HepG2 (cell line): ENCODE measurements around the gene SEBOX. TPM values are rescaled to one million over a fixed set of nuclear protein-coding genes. Genes with fewer than 3 reads are reported as not detected.

ENCODE experiments used
- FOXK1 ChIP-seq: sonication (generic); formaldehyde crosslinking; IDR thresholded peaks from 2 replicates; pipeline ENCODE4 v1.4.0; 2020; ENCODE audit warnings: low read depth, missing genetic modification reagents, borderline replicate concordance
- HHEX ChIP-seq: IDR thresholded peaks from 2 replicates; pipeline ENCODE4 v1.6.1; 2016; ENCODE audit warnings: control low read depth
- HNRNPUL1 ChIP-seq: fragments of 200-400 bp; formaldehyde crosslinking; IDR thresholded peaks from 2 replicates; pipeline ENCODE4 v1.6.1; 2017; ENCODE audit warnings: low read depth, mild to moderate bottlenecking, low read length, moderate library complexity
- MEF2D ChIP-seq: sonication (generic); formaldehyde crosslinking; IDR thresholded peaks from 2 replicates; pipeline ENCODE4 v1.5.1; 2020; ENCODE audit warnings: mild to moderate bottlenecking, missing genetic modification reagents
- RARA ChIP-seq: IDR thresholded peaks from 2 replicates; pipeline ENCODE4 v1.6.1; 2016; ENCODE audit warnings: missing genetic modification reagents, missing compliant biosample characterization
- TGIF2 ChIP-seq: IDR thresholded peaks from 2 replicates; pipeline ENCODE4 v1.6.1; 2016; ENCODE audit warnings: control low read depth, missing compliant biosample characterization
- ZBTB42 ChIP-seq: sonication (generic); formaldehyde crosslinking; IDR thresholded peaks from 2 replicates; pipeline ENCODE4 v1.5.0; 2020; ENCODE audit warnings: mild to moderate bottlenecking, missing genetic modification reagents
- ZNF33B ChIP-seq: sonication (generic); formaldehyde crosslinking; IDR thresholded peaks from 2 replicates; pipeline ENCODE4 v1.5.1; 2020; ENCODE audit warnings: mild to moderate bottlenecking, missing genetic modification reagents
- polyA plus RNA-seq, 8 experiments: library from polyadenylated mRNA; depleted of rRNA in 3 of 8; stranded (reverse) in 7 of 8; unstranded in 1 of 8; fragments of >200 nt; fragmentation: Illumina TruSeq in 4 of 8; extraction: Trizol in 4 of 8; gene quantifications; 2 replicates each; pipeline versions ENCODE4 v1.2.1 to v1.2.3, GENCODE V29; 2011 to 2016; ENCODE audit warnings: low read depth in 4 of 8, missing spikeins in 1 of 8, mixed read lengths in 1 of 8; ENCODE audit not compliant: insufficient read depth in 1 of 8
- total RNA-seq, 5 experiments: library from RNA; depleted of rRNA; stranded (reverse); fragments of >200 nt; fragmentation: Illumina TruSeq; extraction: Trizol; gene quantifications; 2 replicates each; pipeline ENCODE4 v1.2.3, GENCODE V29; 2016; ENCODE audit warnings: low read depth in 1 of 5
- TF ChIP-seq, protein P1 (sequence below): sonication (generic); formaldehyde crosslinking; IDR thresholded peaks from 2 replicates; pipeline ENCODE4 v1.9.0; 2022; ENCODE audit warnings: missing genetic modification reagents, mild to moderate bottlenecking, borderline replicate concordance
- TF ChIP-seq, protein P2 (sequence below): sonication (generic); formaldehyde crosslinking; conservative IDR thresholded peaks from 2 replicates; pipeline ENCODE4 v1.4.0; 2020; ENCODE audit warnings: missing genetic modification reagents
- TF ChIP-seq, protein P3 (sequence below): sonication (generic); formaldehyde crosslinking; conservative IDR thresholded peaks from 2 replicates; pipeline ENCODE4 v1.4.0; 2020; ENCODE audit warnings: mild to moderate bottlenecking, missing genetic modification reagents, moderate library complexity
- TF ChIP-seq, protein P4 (sequence below): sonication (generic); formaldehyde crosslinking; IDR thresholded peaks from 2 replicates; pipeline ENCODE4 v1.4.0; 2020; ENCODE audit warnings: missing genetic modification reagents, borderline replicate concordance
- TF ChIP-seq, protein P5 (sequence below): sonication (generic); formaldehyde crosslinking; IDR thresholded peaks from 2 replicates; pipeline ENCODE4 v1.9.0; 2021; ENCODE audit warnings: missing genetic modification reagents, borderline replicate concordance
- TF ChIP-seq, protein P6 (sequence below): sonication (generic); IDR thresholded peaks from 2 replicates; pipeline ENCODE4 v1.6.1; 2016; ENCODE audit warnings: low read depth, borderline replicate concordance
- TF ChIP-seq, protein P7 (sequence below): sonication (generic); formaldehyde crosslinking; conservative IDR thresholded peaks from 2 replicates; pipeline ENCODE4 v1.5.0; 2020; ENCODE audit warnings: missing genetic modification reagents

SEBOX gene
- total and polyA plus RNA-seq, 2 of the 13 experiments (the other 11 are each of a cell fraction or from before 2014, with no cell fraction given): not detected

DNA sequence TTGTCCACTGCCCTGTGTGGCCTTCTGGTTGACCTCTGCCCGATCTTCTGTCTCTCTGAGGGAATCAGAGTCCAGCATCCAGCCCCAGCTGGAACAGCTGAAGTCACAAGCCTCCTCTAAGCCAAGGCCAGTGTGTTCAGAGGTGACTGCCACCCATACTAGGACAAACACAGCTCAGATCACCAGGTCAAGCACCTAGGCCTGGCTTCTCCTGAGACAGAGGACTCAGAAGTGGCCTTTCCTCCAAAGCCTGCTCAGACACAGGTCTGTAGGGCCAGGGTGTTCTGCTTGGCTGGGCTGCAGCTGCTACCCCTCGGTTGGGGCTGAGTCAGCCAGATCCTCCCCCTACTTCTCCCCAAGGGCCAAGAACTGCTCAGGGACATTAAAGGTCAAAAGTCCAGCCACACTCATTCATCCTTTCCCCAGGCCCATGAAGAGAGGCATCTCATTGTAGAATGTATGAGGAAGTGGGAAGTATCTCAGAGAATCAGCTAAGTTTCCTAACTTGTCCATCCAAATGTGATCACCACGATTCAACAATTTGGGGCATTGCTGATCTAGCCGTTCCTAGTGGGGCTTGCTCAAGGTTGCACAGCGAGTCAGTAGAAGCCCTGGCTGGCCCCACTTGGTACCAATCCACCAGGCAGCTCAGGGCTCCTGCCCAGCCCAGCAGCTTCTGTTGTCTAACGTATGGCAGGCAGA lies 33.4 kb upstream of the SEBOX start (continued):
- TF ChIP-seq, protein P1, sequence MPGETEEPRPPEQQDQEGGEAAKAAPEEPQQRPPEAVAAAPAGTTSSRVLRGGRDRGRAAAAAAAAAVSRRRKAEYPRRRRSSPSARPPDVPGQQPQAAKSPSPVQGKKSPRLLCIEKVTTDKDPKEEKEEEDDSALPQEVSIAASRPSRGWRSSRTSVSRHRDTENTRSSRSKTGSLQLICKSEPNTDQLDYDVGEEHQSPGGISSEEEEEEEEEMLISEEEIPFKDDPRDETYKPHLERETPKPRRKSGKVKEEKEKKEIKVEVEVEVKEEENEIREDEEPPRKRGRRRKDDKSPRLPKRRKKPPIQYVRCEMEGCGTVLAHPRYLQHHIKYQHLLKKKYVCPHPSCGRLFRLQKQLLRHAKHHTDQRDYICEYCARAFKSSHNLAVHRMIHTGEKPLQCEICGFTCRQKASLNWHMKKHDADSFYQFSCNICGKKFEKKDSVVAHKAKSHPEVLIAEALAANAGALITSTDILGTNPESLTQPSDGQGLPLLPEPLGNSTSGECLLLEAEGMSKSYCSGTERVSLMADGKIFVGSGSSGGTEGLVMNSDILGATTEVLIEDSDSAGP (CRISPR knock-in tag): peak; percentile 43; the same call in 1 of the 2 replicates
- TF ChIP-seq ZNF33B (no peak), MEF2D (CRISPR knock-in tag) (no peak), HNRNPUL1 (no peak), ZBTB42 (CRISPR knock-in tag) (no peak), FOXK1 (CRISPR knock-in tag) (no peak), TGIF2 (CRISPR knock-in tag) (no peak), RARA (CRISPR knock-in tag) (peak; percentile 56; the same call in 1 of the 2 replicates), HHEX (CRISPR knock-in tag) (no peak)
- TF ChIP-seq, protein P2, sequence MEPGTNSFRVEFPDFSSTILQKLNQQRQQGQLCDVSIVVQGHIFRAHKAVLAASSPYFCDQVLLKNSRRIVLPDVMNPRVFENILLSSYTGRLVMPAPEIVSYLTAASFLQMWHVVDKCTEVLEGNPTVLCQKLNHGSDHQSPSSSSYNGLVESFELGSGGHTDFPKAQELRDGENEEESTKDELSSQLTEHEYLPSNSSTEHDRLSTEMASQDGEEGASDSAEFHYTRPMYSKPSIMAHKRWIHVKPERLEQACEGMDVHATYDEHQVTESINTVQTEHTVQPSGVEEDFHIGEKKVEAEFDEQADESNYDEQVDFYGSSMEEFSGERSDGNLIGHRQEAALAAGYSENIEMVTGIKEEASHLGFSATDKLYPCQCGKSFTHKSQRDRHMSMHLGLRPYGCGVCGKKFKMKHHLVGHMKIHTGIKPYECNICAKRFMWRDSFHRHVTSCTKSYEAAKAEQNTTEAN: no peak
- TF ChIP-seq, protein P3, sequence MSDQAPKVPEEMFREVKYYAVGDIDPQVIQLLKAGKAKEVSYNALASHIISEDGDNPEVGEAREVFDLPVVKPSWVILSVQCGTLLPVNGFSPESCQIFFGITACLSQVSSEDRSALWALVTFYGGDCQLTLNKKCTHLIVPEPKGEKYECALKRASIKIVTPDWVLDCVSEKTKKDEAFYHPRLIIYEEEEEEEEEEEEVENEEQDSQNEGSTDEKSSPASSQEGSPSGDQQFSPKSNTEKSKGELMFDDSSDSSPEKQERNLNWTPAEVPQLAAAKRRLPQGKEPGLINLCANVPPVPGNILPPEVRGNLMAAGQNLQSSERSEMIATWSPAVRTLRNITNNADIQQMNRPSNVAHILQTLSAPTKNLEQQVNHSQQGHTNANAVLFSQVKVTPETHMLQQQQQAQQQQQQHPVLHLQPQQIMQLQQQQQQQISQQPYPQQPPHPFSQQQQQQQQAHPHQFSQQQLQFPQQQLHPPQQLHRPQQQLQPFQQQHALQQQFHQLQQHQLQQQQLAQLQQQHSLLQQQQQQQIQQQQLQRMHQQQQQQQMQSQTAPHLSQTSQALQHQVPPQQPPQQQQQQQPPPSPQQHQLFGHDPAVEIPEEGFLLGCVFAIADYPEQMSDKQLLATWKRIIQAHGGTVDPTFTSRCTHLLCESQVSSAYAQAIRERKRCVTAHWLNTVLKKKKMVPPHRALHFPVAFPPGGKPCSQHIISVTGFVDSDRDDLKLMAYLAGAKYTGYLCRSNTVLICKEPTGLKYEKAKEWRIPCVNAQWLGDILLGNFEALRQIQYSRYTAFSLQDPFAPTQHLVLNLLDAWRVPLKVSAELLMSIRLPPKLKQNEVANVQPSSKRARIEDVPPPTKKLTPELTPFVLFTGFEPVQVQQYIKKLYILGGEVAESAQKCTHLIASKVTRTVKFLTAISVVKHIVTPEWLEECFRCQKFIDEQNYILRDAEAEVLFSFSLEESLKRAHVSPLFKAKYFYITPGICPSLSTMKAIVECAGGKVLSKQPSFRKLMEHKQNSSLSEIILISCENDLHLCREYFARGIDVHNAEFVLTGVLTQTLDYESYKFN (CRISPR knock-in tag): peak; percentile 61
- TF ChIP-seq, protein P4, sequence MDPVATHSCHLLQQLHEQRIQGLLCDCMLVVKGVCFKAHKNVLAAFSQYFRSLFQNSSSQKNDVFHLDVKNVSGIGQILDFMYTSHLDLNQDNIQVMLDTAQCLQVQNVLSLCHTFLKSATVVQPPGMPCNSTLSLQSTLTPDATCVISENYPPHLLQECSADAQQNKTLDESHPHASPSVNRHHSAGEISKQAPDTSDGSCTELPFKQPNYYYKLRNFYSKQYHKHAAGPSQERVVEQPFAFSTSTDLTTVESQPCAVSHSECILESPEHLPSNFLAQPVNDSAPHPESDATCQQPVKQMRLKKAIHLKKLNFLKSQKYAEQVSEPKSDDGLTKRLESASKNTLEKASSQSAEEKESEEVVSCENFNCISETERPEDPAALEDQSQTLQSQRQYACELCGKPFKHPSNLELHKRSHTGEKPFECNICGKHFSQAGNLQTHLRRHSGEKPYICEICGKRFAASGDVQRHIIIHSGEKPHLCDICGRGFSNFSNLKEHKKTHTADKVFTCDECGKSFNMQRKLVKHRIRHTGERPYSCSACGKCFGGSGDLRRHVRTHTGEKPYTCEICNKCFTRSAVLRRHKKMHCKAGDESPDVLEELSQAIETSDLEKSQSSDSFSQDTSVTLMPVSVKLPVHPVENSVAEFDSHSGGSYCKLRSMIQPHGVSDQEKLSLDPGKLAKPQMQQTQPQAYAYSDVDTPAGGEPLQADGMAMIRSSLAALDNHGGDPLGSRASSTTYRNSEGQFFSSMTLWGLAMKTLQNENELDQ (CRISPR knock-in tag): no peak
- TF ChIP-seq, protein P5, sequence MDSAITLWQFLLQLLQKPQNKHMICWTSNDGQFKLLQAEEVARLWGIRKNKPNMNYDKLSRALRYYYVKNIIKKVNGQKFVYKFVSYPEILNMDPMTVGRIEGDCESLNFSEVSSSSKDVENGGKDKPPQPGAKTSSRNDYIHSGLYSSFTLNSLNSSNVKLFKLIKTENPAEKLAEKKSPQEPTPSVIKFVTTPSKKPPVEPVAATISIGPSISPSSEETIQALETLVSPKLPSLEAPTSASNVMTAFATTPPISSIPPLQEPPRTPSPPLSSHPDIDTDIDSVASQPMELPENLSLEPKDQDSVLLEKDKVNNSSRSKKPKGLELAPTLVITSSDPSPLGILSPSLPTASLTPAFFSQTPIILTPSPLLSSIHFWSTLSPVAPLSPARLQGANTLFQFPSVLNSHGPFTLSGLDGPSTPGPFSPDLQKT (CRISPR knock-in tag): no peak
- TF ChIP-seq, protein P6, sequence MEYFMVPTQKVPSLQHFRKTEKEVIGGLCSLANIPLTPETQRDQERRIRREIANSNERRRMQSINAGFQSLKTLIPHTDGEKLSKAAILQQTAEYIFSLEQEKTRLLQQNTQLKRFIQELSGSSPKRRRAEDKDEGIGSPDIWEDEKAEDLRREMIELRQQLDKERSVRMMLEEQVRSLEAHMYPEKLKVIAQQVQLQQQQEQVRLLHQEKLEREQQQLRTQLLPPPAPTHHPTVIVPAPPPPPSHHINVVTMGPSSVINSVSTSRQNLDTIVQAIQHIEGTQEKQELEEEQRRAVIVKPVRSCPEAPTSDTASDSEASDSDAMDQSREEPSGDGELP: peak; percentile 80; the same call in 1 of the 2 replicates
- TF ChIP-seq, protein P7, sequence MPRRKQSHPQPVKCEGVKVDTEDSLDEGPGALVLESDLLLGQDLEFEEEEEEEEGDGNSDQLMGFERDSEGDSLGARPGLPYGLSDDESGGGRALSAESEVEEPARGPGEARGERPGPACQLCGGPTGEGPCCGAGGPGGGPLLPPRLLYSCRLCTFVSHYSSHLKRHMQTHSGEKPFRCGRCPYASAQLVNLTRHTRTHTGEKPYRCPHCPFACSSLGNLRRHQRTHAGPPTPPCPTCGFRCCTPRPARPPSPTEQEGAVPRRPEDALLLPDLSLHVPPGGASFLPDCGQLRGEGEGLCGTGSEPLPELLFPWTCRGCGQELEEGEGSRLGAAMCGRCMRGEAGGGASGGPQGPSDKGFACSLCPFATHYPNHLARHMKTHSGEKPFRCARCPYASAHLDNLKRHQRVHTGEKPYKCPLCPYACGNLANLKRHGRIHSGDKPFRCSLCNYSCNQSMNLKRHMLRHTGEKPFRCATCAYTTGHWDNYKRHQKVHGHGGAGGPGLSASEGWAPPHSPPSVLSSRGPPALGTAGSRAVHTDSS: no peak
